ENCODE data around the gene FBXW7. TPM values are rescaled to one million over a fixed set of nuclear protein-coding genes. Genes with fewer than 3 reads are reported as not detected.

Gene FBXW7
- total RNA-seq, 4 donors from 2014 or later: 63.1 to 97.6 (median 70.7) TPM

- 94% methylated on average over 2 of the region's 2 CpGs for WGBS
- intact Hi-C loops (cut with DNase I): no loop called here
- Histone ChIP-seq H3K27me3 (no peaks in the 10 kb centered on the region), H3K27ac (replicated peaks in 1 of 4) (no peak overlapping the region), H3K9me3 (no peaks in the 10 kb centered on the region), H3K4me1 (peaks cover 5 to 23% (median 10%) of the 10 kb centered on the region in 4 donors), H3K4me3 (no peak overlapping the region), H3K36me3 (peaks cover 0 to 8% (median 0%) of the 10 kb centered on the region in 4 donors)
- DNase-seq (ENCODE audit: extremely low spot score): no peak
- TF ChIP-seq, protein P1, sequence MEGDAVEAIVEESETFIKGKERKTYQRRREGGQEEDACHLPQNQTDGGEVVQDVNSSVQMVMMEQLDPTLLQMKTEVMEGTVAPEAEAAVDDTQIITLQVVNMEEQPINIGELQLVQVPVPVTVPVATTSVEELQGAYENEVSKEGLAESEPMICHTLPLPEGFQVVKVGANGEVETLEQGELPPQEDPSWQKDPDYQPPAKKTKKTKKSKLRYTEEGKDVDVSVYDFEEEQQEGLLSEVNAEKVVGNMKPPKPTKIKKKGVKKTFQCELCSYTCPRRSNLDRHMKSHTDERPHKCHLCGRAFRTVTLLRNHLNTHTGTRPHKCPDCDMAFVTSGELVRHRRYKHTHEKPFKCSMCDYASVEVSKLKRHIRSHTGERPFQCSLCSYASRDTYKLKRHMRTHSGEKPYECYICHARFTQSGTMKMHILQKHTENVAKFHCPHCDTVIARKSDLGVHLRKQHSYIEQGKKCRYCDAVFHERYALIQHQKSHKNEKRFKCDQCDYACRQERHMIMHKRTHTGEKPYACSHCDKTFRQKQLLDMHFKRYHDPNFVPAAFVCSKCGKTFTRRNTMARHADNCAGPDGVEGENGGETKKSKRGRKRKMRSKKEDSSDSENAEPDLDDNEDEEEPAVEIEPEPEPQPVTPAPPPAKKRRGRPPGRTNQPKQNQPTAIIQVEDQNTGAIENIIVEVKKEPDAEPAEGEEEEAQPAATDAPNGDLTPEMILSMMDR (IDR thresholded peaks at IDR 0.05): no peak
- no peak for TF ChIP-seq POLR2AphosphoS5 (IDR thresholded peaks at IDR 0.05)
- TF ChIP-seq EP300 (IDR thresholded peaks at IDR 0.05): no peak
- no peak for TF ChIP-seq POLR2A (IDR thresholded peaks at IDR 0.05; ENCODE audit: low read depth)
These were observed 172.0 kb downstream of the FBXW7 start for GRCh38 chr4:152363904-152364303.

- Histone ChIP-seq H3K4me3 (no peak overlapping the region), H3K27me3 (no peaks in the 10 kb centered on the region), H3K27ac (replicated peaks in 1 of 4) (no peak overlapping the region), H3K9me3 (no peaks in the 10 kb centered on the region), H3K4me1 (peaks cover 5 to 23% (median 10%) of the 10 kb centered on the region in 4 donors), H3K36me3 (peaks cover 0 to 8% (median 0%) of the 10 kb centered on the region in 4 donors)
- intact Hi-C loops (cut with DNase I): no loop called here
- TF ChIP-seq POLR2A (IDR thresholded peaks at IDR 0.05; ENCODE audit: low read depth): no peak
- TF ChIP-seq, protein P1 (IDR thresholded peaks at IDR 0.05): no peak
- TF ChIP-seq POLR2AphosphoS5 (IDR thresholded peaks at IDR 0.05): no peak
- TF ChIP-seq EP300 (IDR thresholded peaks at IDR 0.05): no peak
- DNase-seq (ENCODE audit: extremely low spot score): no peak
These were observed 172.8 kb downstream of the FBXW7 start for GRCh38 chr4:152363086-152363485.

DNA sequence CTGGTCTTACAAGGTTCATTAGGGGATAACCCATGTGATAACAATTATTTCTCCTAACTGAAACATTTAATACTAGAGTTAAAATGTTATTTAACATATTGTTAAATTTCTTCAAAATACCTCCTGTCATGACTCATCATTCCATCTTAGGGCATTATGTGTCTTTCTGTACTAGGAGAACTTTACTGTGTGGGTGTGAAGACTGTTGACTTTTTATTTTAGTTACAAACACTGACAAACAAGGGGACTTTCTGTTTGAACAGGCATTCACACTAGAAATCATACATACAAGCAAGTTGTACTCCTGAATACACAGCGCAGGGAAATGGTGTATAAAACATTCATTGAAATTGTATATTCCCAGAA, 175.9 kb downstream of the FBXW7 start:
- Histone ChIP-seq H3K4me3 (no peak overlapping the region), H3K9me3 (no peaks in the 10 kb centered on the region), H3K27ac (replicated peaks in 1 of 4) (no peak overlapping the region), H3K36me3 (peaks cover 0 to 2% (median 0%) of the 10 kb centered on the region in 4 donors), H3K27me3 (no peaks in the 10 kb centered on the region), H3K4me1 (peaks cover 18 to 50% (median 20%) of the 10 kb centered on the region in 4 donors)
- intact Hi-C loops (cut with DNase I): no loop called here
- no peak for DNase-seq (ENCODE audit: extremely low spot score)
- 91% methylated on average over 1 of the region's 1 CpG for WGBS
- TF ChIP-seq, protein P1 (IDR thresholded peaks at IDR 0.05): no peak
- TF ChIP-seq EP300 (IDR thresholded peaks at IDR 0.05) (no peak), POLR2A (IDR thresholded peaks at IDR 0.05; ENCODE audit: low read depth) (no peak), POLR2AphosphoS5 (IDR thresholded peaks at IDR 0.05) (no peak)

DNA sequence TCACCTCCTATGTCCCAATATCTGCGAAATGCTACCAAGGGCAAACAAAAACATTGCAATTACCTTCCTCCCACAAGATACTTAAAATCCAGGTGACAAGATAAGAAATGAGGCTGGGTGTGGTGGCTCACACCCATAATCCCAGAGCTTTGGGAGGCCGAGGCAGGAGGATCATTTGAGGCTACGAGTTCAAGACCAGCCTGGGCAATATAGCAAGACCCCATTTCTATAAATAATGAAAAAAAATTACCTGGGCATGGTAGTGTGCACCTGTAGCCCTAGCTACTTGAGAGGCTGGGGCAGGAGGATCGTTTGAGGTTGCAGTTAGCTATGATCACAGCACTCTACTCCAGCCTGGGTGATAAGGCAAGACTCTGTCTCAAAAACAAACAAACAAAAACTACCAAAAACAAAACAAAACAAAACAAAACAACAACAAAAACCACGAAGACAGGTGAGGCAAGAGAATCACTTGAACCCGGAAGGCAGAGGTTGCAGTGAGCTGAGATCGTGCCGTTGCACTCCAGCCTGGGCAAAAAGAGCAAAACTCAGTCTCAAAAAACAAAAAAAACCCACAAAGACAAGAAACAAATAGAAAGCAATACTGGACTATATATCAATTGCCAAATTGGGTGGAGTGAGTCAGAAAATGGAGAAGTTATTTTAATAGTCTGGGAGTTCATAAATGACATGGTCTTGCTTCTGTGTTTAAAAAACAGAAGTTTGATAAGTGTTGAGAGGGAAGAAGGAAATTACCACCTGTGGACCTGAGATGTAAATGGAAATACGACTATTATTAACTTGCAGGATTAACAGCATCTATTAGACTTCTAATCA, 176.5 kb downstream of the FBXW7 start:
- WGBS: 95% methylated on average over 9 of the region's 9 CpGs

More for the DNA sequence above, 176.5 kb downstream of the FBXW7 start:
- no peaks in the 10 kb centered on the region for H3K9me3 ChIP-seq
- no peak overlapping the region for H3K4me3 ChIP-seq
- H3K36me3 ChIP-seq: no peaks in the 10 kb centered on the region
- no peak overlapping the region for H3K27ac ChIP-seq (replicated peaks in 1 of 4)
- TF ChIP-seq POLR2A (IDR thresholded peaks at IDR 0.05; ENCODE audit: low read depth) (no peak), POLR2AphosphoS5 (IDR thresholded peaks at IDR 0.05) (no peak), EP300 (IDR thresholded peaks at IDR 0.05) (no peak)
- TF ChIP-seq, protein P1 (IDR thresholded peaks at IDR 0.05): no peak
- no peak for DNase-seq (ENCODE audit: extremely low spot score)
- intact Hi-C loops (cut with DNase I): loop anchor here (10.0 kb wide), 1 partner anchor 595 kb away; the partner anchor contains the start of gene GATB
- H3K4me1 ChIP-seq: peaks cover 18 to 54% (median 19%) of the 10 kb centered on the region in 4 donors
- H3K27me3 ChIP-seq: no peaks in the 10 kb centered on the region
